ENCODE data around the gene DEPDC1B.

The DEPDC1B gene

DNA sequence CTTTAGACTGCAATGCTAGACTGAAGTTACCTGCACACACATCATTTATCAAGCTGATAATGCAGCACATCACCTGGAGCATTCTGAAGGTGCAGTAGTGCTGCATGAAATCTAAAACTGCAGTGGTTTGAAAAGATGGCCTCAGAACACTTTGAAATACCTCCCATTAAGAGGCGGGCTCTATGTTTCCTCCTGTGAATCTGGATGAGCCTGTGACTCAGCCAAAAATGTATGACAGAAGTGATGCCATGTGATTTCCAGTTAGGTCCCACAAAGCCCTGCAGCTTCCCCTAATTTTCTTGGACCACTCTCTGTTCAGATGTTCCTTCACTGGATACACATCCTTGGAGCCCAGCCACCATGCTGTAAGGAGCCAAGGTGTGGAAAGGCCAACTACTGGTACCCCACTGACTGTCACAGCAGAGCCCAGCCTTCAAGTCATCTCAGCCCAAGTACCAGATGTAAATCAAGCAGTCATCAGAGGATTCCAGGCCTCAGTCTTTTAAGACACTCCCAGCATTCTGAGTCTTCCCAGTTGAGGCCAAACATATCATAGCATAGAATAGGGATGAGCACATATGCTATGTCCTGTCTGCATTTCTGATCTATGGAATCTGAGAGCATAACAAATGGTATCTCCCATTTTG lies 27.2 kb upstream of the DEPDC1B start:
- no peaks in the 10 kb centered on the region for H3K4me1 ChIP-seq (ENCODE audit: insufficient read depth, low read length, poor library complexity, severe bottlenecking)
- H3K9me2 ChIP-seq (replicated peaks; ENCODE audit: low read depth, low read length) = no peaks in the 10 kb centered on the region
- no peaks in the 10 kb centered on the region for H3K27me3 ChIP-seq (ENCODE audit: insufficient read depth, low read length, poor library complexity, severe bottlenecking)
- no peaks in the 10 kb centered on the region for H4K20me1 ChIP-seq (ENCODE audit: insufficient read depth, low read length, poor library complexity, severe bottlenecking)
- H3K79me2 ChIP-seq (ENCODE audit: insufficient read depth, low read length) = no peaks in the 10 kb centered on the region
- no peak overlapping the region for H3K9ac ChIP-seq (ENCODE audit: low read depth, low read length, poor library complexity, severe bottlenecking)
- H3K4me3 ChIP-seq (ENCODE audit: low read length, poor library complexity, severe bottlenecking) = no peak overlapping the region
- H3K36me3 ChIP-seq (ENCODE audit: insufficient read depth, low read length) = no peaks in the 10 kb centered on the region
- H3K4me2 ChIP-seq (ENCODE audit: low read depth, low read length, poor library complexity, severe bottlenecking) = no peak overlapping the region
- TF ChIP-seq EZH2phosphoT487 (IDR thresholded peaks at IDR 0.05; ENCODE audit: borderline replicate concordance) = no peak
- TF ChIP-seq, protein P1, sequence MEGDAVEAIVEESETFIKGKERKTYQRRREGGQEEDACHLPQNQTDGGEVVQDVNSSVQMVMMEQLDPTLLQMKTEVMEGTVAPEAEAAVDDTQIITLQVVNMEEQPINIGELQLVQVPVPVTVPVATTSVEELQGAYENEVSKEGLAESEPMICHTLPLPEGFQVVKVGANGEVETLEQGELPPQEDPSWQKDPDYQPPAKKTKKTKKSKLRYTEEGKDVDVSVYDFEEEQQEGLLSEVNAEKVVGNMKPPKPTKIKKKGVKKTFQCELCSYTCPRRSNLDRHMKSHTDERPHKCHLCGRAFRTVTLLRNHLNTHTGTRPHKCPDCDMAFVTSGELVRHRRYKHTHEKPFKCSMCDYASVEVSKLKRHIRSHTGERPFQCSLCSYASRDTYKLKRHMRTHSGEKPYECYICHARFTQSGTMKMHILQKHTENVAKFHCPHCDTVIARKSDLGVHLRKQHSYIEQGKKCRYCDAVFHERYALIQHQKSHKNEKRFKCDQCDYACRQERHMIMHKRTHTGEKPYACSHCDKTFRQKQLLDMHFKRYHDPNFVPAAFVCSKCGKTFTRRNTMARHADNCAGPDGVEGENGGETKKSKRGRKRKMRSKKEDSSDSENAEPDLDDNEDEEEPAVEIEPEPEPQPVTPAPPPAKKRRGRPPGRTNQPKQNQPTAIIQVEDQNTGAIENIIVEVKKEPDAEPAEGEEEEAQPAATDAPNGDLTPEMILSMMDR (conservative IDR thresholded peaks at IDR 0.05; ENCODE audit: low read length) = no peak
- H3F3A ChIP-seq (ENCODE audit: low read depth) = no peaks in the 10 kb centered on the region
- H2AFZ ChIP-seq (ENCODE audit: low read length) = no peak overlapping the region
- H3K9me3 ChIP-seq (ENCODE audit: insufficient read depth, low read depth, low read length) = no peaks in the 10 kb centered on the region

DNA sequence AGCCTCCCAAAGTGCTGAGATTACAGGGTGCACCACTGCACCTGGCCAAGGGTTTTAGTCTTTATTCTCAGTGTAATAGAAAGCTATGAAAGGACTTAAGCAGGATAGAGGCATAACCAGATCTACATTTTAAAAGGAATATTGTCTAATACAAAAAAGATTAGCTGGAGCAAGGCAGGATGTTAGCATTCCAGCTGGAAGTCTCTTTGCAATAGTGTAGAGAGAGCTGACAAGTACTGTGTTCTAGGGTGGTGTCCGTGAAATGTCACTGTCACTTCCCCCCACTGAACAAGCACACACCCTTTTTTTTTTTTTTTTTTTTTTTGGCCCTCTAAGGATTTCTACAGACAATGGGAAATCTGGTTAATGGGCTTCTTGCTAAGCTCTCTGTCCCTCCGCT lies 24.2 kb upstream of the DEPDC1B start:
- no peaks in the 10 kb centered on the region for H3K9me2 ChIP-seq (replicated peaks; ENCODE audit: low read depth, low read length)
- H3F3A ChIP-seq (ENCODE audit: low read depth) = no peaks in the 10 kb centered on the region
- no peaks in the 10 kb centered on the region for H3K27me3 ChIP-seq (ENCODE audit: insufficient read depth, low read length, poor library complexity, severe bottlenecking)
- H3K9ac ChIP-seq (ENCODE audit: low read depth, low read length, poor library complexity, severe bottlenecking) = no peak overlapping the region
- TF ChIP-seq EZH2phosphoT487 (IDR thresholded peaks at IDR 0.05; ENCODE audit: borderline replicate concordance) = no peak
- TF ChIP-seq, protein P1 (conservative IDR thresholded peaks at IDR 0.05; ENCODE audit: low read length) = no peak
- H3K79me2 ChIP-seq (ENCODE audit: insufficient read depth, low read length) = no peaks in the 10 kb centered on the region
- no peak overlapping the region for H3K4me2 ChIP-seq (ENCODE audit: low read depth, low read length, poor library complexity, severe bottlenecking)
- no peak overlapping the region for H3K4me3 ChIP-seq (ENCODE audit: low read length, poor library complexity, severe bottlenecking)
- no peaks in the 10 kb centered on the region for H4K20me1 ChIP-seq (ENCODE audit: insufficient read depth, low read length, poor library complexity, severe bottlenecking)
- no peaks in the 10 kb centered on the region for H3K36me3 ChIP-seq (ENCODE audit: insufficient read depth, low read length)
- H3K9me3 ChIP-seq (ENCODE audit: insufficient read depth, low read depth, low read length) = no peaks in the 10 kb centered on the region
- H2AFZ ChIP-seq (ENCODE audit: low read length) = no peak overlapping the region
- no peaks in the 10 kb centered on the region for H3K4me1 ChIP-seq (ENCODE audit: insufficient read depth, low read length, poor library complexity, severe bottlenecking)

DNA sequence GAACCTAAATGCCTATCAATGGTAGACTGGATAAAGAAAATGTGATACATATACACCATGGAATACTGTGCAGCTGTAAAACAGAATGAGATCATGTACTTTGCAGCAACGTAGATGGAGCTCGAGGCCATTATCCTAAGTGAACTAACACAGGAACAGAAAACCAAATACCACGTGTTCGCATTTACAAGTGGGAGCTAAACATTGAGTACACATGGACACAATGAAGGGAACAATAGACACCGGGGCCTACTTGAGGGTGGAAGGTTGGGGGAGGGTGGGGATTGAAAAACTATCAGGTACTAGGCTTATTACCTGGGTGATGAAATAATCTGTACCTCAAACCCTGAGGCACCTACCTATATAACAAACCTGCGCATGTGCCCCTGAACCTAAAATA lies 22.4 kb upstream of the DEPDC1B start:
- H3F3A ChIP-seq (ENCODE audit: low read depth) = no peaks in the 10 kb centered on the region
- no peaks in the 10 kb centered on the region for H3K9me3 ChIP-seq (ENCODE audit: insufficient read depth, low read depth, low read length)
- no peaks in the 10 kb centered on the region for H4K20me1 ChIP-seq (ENCODE audit: insufficient read depth, low read length, poor library complexity, severe bottlenecking)
- no peak overlapping the region for H3K9ac ChIP-seq (ENCODE audit: low read depth, low read length, poor library complexity, severe bottlenecking)
- TF ChIP-seq, protein P1 (conservative IDR thresholded peaks at IDR 0.05; ENCODE audit: low read length) = no peak
- TF ChIP-seq EZH2phosphoT487 (IDR thresholded peaks at IDR 0.05; ENCODE audit: borderline replicate concordance) = no peak
- H2AFZ ChIP-seq (ENCODE audit: low read length) = no peak overlapping the region
- no peaks in the 10 kb centered on the region for H3K4me1 ChIP-seq (ENCODE audit: insufficient read depth, low read length, poor library complexity, severe bottlenecking)
- no peaks in the 10 kb centered on the region for H3K36me3 ChIP-seq (ENCODE audit: insufficient read depth, low read length)
- H3K27me3 ChIP-seq (ENCODE audit: insufficient read depth, low read length, poor library complexity, severe bottlenecking) = no peaks in the 10 kb centered on the region
- no peak overlapping the region for H3K4me3 ChIP-seq (ENCODE audit: low read length, poor library complexity, severe bottlenecking)
- no peaks in the 10 kb centered on the region for H3K9me2 ChIP-seq (replicated peaks; ENCODE audit: low read depth, low read length)
- H3K4me2 ChIP-seq (ENCODE audit: low read depth, low read length, poor library complexity, severe bottlenecking) = no peak overlapping the region
- no peaks in the 10 kb centered on the region for H3K79me2 ChIP-seq (ENCODE audit: insufficient read depth, low read length)

All from Loucy (cell line).